ENCODE results near the gene OIT3.

OIT3 gene

GRCh38 chr10:72953687-72954086 is 60.1 kb downstream of the OIT3 start:
- no peak for DNase-seq

GRCh38 chr10:72954230-72954595 is 60.7 kb downstream of the OIT3 start:
- no peak for DNase-seq

DNA sequence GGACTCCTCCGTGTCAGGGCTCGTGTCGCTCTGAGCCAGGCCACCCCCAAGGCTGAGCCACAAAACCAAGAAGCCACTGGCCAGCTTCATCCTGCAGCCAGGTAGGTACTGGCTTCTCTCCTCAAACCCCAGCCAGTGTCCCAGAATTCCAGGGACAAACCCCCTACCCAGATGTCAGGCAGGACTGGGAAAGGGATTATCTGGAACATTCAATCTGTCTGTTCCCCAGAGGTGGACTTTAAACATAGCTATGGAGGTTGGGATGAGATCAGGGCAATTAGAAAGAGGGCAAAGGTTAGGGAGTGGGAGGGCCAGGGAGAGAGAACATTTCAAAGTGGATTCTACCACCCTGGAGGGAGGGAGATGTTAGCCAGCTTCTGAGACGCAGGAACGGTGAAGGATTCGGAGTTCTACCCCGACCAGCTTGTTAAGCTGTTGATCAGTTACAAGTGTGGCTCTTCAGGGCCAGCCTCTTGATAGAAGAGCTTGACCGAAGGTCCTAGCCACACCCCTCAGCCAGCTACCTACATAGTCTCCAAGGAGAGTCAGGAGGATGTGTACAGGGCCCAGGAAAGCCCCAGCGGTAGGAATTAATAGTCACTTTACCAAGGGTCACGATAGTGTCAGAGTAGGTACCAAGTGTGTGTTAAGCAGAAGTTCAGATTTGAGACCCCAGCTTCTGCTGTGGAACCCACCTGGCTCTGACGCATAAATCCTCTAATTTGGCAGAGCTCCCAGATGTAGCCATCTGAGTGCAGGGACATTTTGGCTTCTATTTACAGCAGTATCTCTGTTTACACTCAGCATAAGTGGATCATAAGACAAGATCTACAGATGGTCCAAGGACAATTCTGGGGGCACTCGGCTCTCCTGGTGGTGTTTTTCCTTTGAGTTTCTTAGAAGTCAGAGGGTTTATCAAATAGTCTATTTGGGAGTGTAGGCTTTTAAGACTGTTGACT is 61.3 kb downstream of the OIT3 start, which contains the start of gene PLA2G12B:
Gene PLA2G12B, minus strand, starts transcription at position 211 of the 959 bp plus-strand sequence. Its CDS starts 121 bp downstream, at position 90.
- DNase-seq: no peak

DNA sequence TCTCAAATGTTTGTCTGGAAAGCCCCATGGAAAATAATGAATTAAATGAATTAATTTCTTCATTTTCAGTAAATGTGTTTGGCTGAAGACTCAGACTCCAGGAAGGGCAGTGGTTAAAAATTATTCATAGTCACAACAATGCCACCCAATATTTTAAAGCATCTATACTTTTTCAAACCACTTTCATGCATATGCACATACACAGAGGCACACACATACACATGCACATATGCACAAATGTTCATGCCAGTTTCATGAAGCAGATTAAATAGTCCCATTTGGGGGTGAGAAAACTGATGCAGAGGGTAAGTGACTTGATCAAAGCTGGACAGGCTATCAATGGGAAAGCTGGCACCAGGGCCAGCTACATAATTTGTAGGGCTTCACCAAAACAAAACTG is 62.5 kb downstream of the OIT3 start:
- no peak for DNase-seq

DNA sequence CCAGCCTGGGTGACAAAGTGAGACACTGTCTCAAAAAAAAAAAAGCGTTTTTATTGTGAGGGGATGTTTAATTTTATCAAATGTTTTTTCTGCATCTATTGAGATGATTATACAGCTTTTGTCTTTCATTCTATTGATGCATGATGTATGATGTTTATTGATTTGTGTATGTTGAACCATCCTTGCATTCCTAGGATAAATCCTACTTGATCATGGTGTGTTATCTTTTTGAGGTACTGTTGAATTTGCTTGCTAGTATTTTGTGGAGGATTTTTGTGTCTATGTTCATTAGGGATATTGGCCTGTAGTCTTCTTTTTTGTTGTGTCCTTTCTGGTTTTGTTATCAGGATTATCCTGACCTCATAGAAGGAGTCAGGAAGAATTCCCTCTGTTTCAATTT is 83.3 kb downstream of the OIT3 start:
- no peak for DNase-seq

DNA sequence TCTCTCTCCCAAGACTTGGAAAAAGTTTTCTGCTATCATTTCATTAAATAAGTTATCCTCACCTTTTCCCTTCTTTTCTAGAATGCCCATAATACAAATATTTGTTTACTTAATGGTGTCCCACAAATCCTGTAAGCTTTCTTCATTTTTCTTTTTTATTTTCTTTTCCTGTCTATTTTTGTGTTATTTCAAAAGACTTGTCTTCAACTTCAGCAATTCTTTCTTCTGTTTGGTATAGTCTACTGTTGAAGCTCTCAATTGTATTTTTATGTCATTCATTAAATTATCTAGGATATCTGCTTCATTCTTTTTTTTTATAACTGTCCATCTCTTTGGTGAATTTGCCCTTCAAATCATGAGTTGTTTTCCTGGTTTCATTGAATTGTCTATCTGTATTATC is 86.2 kb downstream of the OIT3 start:
- DNase-seq: no peak

DNA sequence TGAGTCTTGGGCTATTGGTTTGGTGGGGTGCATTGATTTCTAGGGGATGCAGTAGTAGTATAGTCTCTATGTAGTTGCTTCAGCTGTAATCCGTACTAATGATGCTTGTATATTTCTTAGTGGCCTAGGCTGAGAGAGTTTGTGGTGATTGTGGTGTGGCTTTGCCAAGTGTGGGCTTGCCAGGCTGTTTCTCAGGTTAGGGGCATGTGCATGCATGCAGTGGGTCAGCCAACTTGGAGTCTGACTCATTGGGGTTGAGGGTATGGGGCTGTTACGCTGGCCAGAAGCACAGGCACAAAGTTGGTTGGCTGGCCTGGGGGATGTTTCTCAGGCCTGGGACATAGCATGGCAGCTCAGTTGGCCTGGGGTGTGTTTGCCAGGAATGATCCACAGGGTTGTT is 86.8 kb downstream of the OIT3 start:
- DNase-seq: no peak

- no peak for DNase-seq
These were observed 87.7 kb downstream of the OIT3 start for GRCh38 chr10:72981028-72981881.

GRCh38 chr10:72981882-72982529 is 88.5 kb downstream of the OIT3 start:
- no peak for DNase-seq

Measured in effector CD8-positive, alpha-beta T cell (primary cell).